GM23338 (cell line): ENCODE measurements around the gene GOLGA2. TPM values are rescaled to one million over a fixed set of nuclear protein-coding genes. Genes with fewer than 3 reads are reported as not detected.

Experiments
- ATAC-seq: fragments of 200-7000 bp; cut with Tn5 transposase; 3 replicates; pipeline ENCODE4 v1.9.1; 2020
- DNase-seq: peaks from one replicate; pipeline ENCODE4 v3.0.0-alpha.2; 2015; ENCODE audit warnings: low spot score
- H2AFZ ChIP-seq: fragments of 200-600 bp; sonication (generic); 2 replicates; pipeline ENCODE4 v1.8.0; 2016; ENCODE audit warnings: antibody characterized with exemption, mild to moderate bottlenecking, moderate library complexity
- H3F3A ChIP-seq: fragments of 200-600 bp; sonication (generic); replicated peaks from 2 replicates; pipeline ENCODE4 v1.8.0; 2017; ENCODE audit warnings: antibody characterized with exemption, mixed run types, low read depth
- H3K27ac ChIP-seq: fragments of 200-600 bp; sonication (generic); 2 replicates; pipeline ENCODE4 v1.6.1; 2016; ENCODE audit warnings: low read depth
- H3K27me3 ChIP-seq: fragments of 200-600 bp; sonication (generic); 2 replicates; pipeline ENCODE4 v1.8.0; 2016; ENCODE audit warnings: mild to moderate bottlenecking, mixed run types, moderate library complexity; ENCODE audit not compliant: insufficient read depth
- H3K36me3 ChIP-seq: fragments of 200-600 bp; sonication (generic); 2 replicates; pipeline ENCODE4 v1.8.0; 2016; ENCODE audit warnings: mild to moderate bottlenecking; ENCODE audit not compliant: insufficient read depth
- H3K4me1 ChIP-seq: fragments of 200-600 bp; sonication (generic); 2 replicates; pipeline ENCODE4 v1.8.0; 2016; ENCODE audit warnings: mild to moderate bottlenecking, moderate library complexity; ENCODE audit not compliant: insufficient read depth
- H3K4me2 ChIP-seq: fragments of 200-600 bp; sonication (generic); 2 replicates; pipeline ENCODE4 v1.7.1; 2017; ENCODE audit warnings: mixed run types
- H3K4me3 ChIP-seq: fragments of 200-600 bp; sonication (generic); 2 replicates; pipeline ENCODE4 v1.6.1; 2016; ENCODE audit warnings: mixed run types
- H3K79me2 ChIP-seq: fragments of 200-600 bp; sonication (generic); replicated peaks from 2 replicates; pipeline ENCODE4 v1.8.0; 2017; ENCODE audit warnings: mild to moderate bottlenecking; ENCODE audit not compliant: insufficient read depth
- H3K9me2 ChIP-seq: fragments of 200-600 bp; sonication (generic); 2 replicates; pipeline ENCODE4 v1.8.0; 2017; ENCODE audit not compliant: insufficient read depth
- H4K20me1 ChIP-seq: fragments of 200-600 bp; sonication (generic); replicated peaks from 2 replicates; pipeline ENCODE4 v1.8.0; 2017; ENCODE audit warnings: mild to moderate bottlenecking; ENCODE audit not compliant: insufficient read depth
- H3K27ac Mint-ChIP-seq: 2 replicates; pipeline ENCODE4 v1.8.0; 2020; ENCODE audit warnings: inconsistent platforms, mild to moderate bottlenecking, moderate library complexity, mixed read lengths
- H3K27me3 Mint-ChIP-seq: 3 replicates; pipeline ENCODE4 v1.8.0; 2022; ENCODE audit warnings: low read depth, mild to moderate bottlenecking, moderate library complexity, mixed read lengths, inconsistent platforms; ENCODE audit not compliant: insufficient read depth, poor library complexity
- H3K36me3 Mint-ChIP-seq: 3 replicates; pipeline ENCODE4 v1.8.0; 2021; ENCODE audit warnings: low read depth, mild to moderate bottlenecking, inconsistent platforms, moderate library complexity, mixed read lengths
- H3K4me1 Mint-ChIP-seq: 3 replicates; pipeline ENCODE4 v1.8.0; 2020; ENCODE audit warnings: mild to moderate bottlenecking, inconsistent platforms, mixed read lengths
- H3K4me3 Mint-ChIP-seq: 3 replicates; pipeline ENCODE4 v1.8.0; 2021; ENCODE audit warnings: moderate library complexity, mild to moderate bottlenecking, inconsistent platforms, mixed read lengths
- H3K9me3 Mint-ChIP-seq: 3 replicates; pipeline ENCODE4 v1.8.0; 2020; ENCODE audit warnings: moderate library complexity, mild to moderate bottlenecking, inconsistent platforms, mixed read lengths
- CREB1 ChIP-seq: fragments of 250-450 bp; sonication (Bioruptor Pico); IDR thresholded peaks from 2 replicates; pipeline ENCODE4 v1.5.0; 2020; ENCODE audit warnings: low read depth, mild to moderate bottlenecking, moderate library complexity
- EZH2 ChIP-seq: fragments of 200-600 bp; sonication (generic); IDR thresholded peaks from one replicate; pipeline ENCODE4 v1.8.0; 2017; ENCODE audit warnings: antibody characterized with exemption, mild to moderate bottlenecking, low read depth; ENCODE audit not compliant: unreplicated experiment
- EZH2phosphoT487 ChIP-seq: fragments of 200-600 bp; sonication (generic); IDR thresholded peaks from one replicate; pipeline ENCODE4 v1.8.1; 2018; ENCODE audit warnings: antibody characterized with exemption; ENCODE audit not compliant: unreplicated experiment
- JUNB ChIP-seq: IDR thresholded peaks from one replicate; pipeline ENCODE4 v1.6.1; 2016; ENCODE audit warnings: antibody characterized with exemption; ENCODE audit not compliant: unreplicated experiment
- NANOG ChIP-seq: IDR thresholded peaks from 2 replicates; pipeline ENCODE4 v1.6.1; 2016; ENCODE audit warnings: antibody characterized with exemption, borderline replicate concordance
- POLR2AphosphoS5 ChIP-seq: IDR thresholded peaks from 2 replicates; pipeline ENCODE4 v1.6.1; 2016; ENCODE audit warnings: antibody characterized with exemption, low read depth
- STAT1 ChIP-seq: IDR thresholded peaks from one replicate; pipeline ENCODE4 v1.6.1; 2016; ENCODE audit warnings: antibody characterized with exemption; ENCODE audit not compliant: unreplicated experiment
- ZNF114 ChIP-seq: fragments of 250-450 bp; sonication (Bioruptor Pico); IDR thresholded peaks from 2 replicates; pipeline ENCODE4 v1.5.0; 2020; ENCODE audit warnings: mild to moderate bottlenecking, moderate library complexity
- ZNF331 ChIP-seq: fragments of 250-450 bp; sonication (Bioruptor Pico); IDR thresholded peaks from 2 replicates; pipeline ENCODE4 v1.5.0; 2020; ENCODE audit warnings: low read depth, mild to moderate bottlenecking, moderate library complexity
- polyA plus RNA-seq: library from polyadenylated mRNA; unstranded; fragments of >200 nt; fragmentation: Nextera tagmentation; extraction: Ambion mirVana; gene quantifications from 2 replicates; pipeline ENCODE4 v1.2.1, GENCODE V29; 2016
- total RNA-seq: library from RNA; depleted of rRNA; stranded (reverse); fragments of >200 nt; shearing (Covaris generic); gene quantifications from 2 replicates; pipeline ENCODE4 v1.2.3, GENCODE V29; 2014
- TF ChIP-seq, protein P1 (sequence below): fragments of 250-450 bp; sonication (Bioruptor Pico); IDR thresholded peaks from 2 replicates; pipeline ENCODE4 v1.5.0; 2020; ENCODE audit warnings: mild to moderate bottlenecking, moderate library complexity
- TF ChIP-seq, protein P2 (sequence below), 2 experiments: fragments of 200-600 bp in 1 of 2; sonication (generic) in 1 of 2; conservative IDR thresholded peaks; 2 replicates each; pipeline versions ENCODE4 v1.5.1 to v1.6.1; 2016 to 2017; ENCODE audit warnings: antibody characterized with exemption in 2 of 2, low read depth in 2 of 2, mild to moderate bottlenecking in 2 of 2, moderate library complexity in 1 of 2
- TF ChIP-seq, protein P3 (sequence below): IDR thresholded peaks from one replicate; pipeline ENCODE4 v1.6.1; 2018; ENCODE audit warnings: antibody characterized with exemption; ENCODE audit not compliant: unreplicated experiment
- TF ChIP-seq, protein P4 (sequence below): IDR thresholded peaks from 2 replicates; pipeline ENCODE4 v1.6.1; 2016; ENCODE audit warnings: antibody characterized with exemption

Gene GOLGA2
- total and polyA plus RNA-seq, 2 experiments from 2014 or later, result 32.6 to 48.4 TPM

DNA sequence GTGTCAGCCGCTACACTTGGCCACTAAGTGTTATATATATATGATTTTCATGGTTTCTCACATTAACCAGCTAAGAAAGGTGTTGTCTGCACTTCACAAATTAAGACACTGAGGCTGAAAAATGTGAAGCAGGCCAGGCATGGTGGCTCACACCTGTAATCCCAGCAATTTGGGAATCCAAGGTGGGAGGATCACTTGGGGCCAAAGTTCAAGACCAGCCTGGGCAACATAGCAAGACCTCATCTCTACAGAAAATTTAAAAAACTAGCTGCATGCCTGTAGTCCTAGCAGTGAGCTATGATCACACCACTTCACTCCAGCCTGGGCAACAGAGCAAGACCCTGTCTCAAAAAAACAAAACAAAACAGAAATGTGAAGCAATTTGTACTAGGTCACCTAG is 48.6 kb upstream of the GOLGA2 start (continued):
- TF ChIP-seq, protein P1, sequence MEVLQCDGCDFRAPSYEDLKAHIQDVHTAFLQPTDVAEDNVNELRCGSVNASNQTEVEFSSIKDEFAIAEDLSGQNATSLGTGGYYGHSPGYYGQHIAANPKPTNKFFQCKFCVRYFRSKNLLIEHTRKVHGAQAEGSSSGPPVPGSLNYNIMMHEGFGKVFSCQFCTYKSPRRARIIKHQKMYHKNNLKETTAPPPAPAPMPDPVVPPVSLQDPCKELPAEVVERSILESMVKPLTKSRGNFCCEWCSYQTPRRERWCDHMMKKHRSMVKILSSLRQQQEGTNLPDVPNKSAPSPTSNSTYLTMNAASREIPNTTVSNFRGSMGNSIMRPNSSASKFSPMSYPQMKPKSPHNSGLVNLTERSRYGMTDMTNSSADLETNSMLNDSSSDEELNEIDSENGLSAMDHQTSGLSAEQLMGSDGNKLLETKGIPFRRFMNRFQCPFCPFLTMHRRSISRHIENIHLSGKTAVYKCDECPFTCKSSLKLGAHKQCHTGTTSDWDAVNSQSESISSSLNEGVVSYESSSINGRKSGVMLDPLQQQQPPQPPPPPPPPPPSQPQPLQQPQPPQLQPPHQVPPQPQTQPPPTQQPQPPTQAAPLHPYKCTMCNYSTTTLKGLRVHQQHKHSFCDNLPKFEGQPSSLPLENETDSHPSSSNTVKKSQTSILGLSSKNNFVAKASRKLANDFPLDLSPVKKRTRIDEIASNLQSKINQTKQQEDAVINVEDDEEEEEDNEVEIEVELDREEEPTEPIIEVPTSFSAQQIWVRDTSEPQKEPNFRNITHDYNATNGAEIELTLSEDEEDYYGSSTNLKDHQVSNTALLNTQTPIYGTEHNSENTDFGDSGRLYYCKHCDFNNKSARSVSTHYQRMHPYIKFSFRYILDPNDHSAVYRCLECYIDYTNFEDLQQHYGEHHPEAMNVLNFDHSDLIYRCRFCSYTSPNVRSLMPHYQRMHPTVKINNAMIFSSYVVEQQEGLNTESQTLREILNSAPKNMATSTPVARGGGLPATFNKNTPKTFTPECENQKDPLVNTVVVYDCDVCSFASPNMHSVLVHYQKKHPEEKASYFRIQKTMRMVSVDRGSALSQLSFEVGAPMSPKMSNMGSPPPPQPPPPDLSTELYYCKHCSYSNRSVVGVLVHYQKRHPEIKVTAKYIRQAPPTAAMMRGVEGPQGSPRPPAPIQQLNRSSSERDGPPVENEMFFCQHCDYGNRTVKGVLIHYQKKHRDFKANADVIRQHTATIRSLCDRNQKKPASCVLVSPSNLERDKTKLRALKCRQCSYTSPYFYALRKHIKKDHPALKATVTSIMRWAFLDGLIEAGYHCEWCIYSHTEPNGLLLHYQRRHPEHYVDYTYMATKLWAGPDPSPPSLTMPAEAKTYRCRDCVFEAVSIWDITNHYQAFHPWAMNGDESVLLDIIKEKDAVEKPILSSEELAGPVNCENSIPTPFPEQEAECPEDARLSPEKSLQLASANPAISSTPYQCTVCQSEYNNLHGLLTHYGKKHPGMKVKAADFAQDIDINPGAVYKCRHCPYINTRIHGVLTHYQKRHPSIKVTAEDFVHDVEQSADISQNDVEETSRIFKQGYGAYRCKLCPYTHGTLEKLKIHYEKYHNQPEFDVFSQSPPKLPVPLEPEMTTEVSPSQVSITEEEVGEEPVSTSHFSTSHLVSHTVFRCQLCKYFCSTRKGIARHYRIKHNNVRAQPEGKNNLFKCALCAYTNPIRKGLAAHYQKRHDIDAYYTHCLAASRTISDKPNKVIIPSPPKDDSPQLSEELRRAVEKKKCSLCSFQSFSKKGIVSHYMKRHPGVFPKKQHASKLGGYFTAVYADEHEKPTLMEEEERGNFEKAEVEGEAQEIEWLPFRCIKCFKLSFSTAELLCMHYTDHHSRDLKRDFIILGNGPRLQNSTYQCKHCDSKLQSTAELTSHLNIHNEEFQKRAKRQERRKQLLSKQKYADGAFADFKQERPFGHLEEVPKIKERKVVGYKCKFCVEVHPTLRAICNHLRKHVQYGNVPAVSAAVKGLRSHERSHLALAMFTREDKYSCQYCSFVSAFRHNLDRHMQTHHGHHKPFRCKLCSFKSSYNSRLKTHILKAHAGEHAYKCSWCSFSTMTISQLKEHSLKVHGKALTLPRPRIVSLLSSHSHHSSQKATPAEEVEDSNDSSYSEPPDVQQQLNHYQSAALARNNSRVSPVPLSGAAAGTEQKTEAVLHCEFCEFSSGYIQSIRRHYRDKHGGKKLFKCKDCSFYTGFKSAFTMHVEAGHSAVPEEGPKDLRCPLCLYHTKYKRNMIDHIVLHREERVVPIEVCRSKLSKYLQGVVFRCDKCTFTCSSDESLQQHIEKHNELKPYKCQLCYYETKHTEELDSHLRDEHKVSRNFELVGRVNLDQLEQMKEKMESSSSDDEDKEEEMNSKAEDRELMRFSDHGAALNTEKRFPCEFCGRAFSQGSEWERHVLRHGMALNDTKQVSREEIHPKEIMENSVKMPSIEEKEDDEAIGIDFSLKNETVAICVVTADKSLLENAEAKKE (CRISPR knock-in tag), result no peak
- TF ChIP-seq EZH2, result no peak
- TF ChIP-seq POLR2AphosphoS5, result no peak
- TF ChIP-seq EZH2phosphoT487, result no peak
- no peak for TF ChIP-seq CREB1 (CRISPR knock-in tag)
- TF ChIP-seq, protein P2, sequence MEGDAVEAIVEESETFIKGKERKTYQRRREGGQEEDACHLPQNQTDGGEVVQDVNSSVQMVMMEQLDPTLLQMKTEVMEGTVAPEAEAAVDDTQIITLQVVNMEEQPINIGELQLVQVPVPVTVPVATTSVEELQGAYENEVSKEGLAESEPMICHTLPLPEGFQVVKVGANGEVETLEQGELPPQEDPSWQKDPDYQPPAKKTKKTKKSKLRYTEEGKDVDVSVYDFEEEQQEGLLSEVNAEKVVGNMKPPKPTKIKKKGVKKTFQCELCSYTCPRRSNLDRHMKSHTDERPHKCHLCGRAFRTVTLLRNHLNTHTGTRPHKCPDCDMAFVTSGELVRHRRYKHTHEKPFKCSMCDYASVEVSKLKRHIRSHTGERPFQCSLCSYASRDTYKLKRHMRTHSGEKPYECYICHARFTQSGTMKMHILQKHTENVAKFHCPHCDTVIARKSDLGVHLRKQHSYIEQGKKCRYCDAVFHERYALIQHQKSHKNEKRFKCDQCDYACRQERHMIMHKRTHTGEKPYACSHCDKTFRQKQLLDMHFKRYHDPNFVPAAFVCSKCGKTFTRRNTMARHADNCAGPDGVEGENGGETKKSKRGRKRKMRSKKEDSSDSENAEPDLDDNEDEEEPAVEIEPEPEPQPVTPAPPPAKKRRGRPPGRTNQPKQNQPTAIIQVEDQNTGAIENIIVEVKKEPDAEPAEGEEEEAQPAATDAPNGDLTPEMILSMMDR (conservative IDR thresholded peaks at IDR 0.05; ENCODE audit: low read depth in 2 of 2), result no peak
- TF ChIP-seq NANOG, result no peak

DNA sequence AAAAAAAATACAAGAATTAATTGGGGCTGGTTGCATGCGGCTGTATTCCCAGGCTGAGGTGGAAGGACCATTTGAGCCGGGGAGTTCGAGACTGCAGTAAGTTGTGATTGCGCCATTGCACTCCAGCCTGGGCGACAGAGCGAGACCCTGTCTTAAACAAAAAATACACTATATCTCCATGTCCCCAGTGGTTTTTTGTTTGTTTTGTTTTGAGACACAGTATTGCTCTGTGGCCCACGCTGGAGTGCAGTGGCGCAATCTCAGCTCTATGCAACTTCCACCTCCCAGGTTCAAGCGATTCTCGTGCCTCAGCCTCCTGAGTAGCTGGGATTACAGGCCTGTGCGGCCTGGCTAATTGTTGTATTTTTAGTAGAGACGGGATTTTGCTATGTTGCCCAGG is 48.0 kb upstream of the GOLGA2 start:
- Histone ChIP-seq H3K4me2 (peak overlapping the region; percentile 84), H3K9me2 (no peaks in the 10 kb centered on the region), H4K20me1 (no peaks in the 10 kb centered on the region; the same call in none of the 2 replicates), H3F3A (peaks cover 5% of the 10 kb centered on the region; the same call in 1 of the 2 replicates), H3K4me1 (peaks cover 7% of the 10 kb centered on the region), H2AFZ (no peak overlapping the region), H3K4me3 (peak overlapping the region; percentile 99), H3K79me2 (peaks cover 18% of the 10 kb centered on the region), H3K27me3 (no peaks in the 10 kb centered on the region), H3K27ac (no peak overlapping the region), H3K36me3 (peaks cover 6% of the 10 kb centered on the region; the same call in 1 of the 2 replicates)
- Mint-ChIP-seq H3K27ac (no peak overlapping the region), H3K9me3 (no peaks in the 10 kb centered on the region), H3K4me3 (peak overlapping the region; percentile 94), H3K4me1 (no peaks in the 10 kb centered on the region; the same call in 2 of the 3 replicates), H3K36me3 (peaks cover 20% of the 10 kb centered on the region), H3K27me3 (peaks cover 19% of the 10 kb centered on the region)
- ATAC-seq (no peak), DNase-seq (no peak)
- no peak for TF ChIP-seq JUNB
- TF ChIP-seq, protein P3, sequence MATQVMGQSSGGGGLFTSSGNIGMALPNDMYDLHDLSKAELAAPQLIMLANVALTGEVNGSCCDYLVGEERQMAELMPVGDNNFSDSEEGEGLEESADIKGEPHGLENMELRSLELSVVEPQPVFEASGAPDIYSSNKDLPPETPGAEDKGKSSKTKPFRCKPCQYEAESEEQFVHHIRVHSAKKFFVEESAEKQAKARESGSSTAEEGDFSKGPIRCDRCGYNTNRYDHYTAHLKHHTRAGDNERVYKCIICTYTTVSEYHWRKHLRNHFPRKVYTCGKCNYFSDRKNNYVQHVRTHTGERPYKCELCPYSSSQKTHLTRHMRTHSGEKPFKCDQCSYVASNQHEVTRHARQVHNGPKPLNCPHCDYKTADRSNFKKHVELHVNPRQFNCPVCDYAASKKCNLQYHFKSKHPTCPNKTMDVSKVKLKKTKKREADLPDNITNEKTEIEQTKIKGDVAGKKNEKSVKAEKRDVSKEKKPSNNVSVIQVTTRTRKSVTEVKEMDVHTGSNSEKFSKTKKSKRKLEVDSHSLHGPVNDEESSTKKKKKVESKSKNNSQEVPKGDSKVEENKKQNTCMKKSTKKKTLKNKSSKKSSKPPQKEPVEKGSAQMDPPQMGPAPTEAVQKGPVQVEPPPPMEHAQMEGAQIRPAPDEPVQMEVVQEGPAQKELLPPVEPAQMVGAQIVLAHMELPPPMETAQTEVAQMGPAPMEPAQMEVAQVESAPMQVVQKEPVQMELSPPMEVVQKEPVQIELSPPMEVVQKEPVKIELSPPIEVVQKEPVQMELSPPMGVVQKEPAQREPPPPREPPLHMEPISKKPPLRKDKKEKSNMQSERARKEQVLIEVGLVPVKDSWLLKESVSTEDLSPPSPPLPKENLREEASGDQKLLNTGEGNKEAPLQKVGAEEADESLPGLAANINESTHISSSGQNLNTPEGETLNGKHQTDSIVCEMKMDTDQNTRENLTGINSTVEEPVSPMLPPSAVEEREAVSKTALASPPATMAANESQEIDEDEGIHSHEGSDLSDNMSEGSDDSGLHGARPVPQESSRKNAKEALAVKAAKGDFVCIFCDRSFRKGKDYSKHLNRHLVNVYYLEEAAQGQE, result no peak
- TF ChIP-seq EZH2phosphoT487, result no peak
- TF ChIP-seq STAT1, result no peak
- TF ChIP-seq, protein P4, sequence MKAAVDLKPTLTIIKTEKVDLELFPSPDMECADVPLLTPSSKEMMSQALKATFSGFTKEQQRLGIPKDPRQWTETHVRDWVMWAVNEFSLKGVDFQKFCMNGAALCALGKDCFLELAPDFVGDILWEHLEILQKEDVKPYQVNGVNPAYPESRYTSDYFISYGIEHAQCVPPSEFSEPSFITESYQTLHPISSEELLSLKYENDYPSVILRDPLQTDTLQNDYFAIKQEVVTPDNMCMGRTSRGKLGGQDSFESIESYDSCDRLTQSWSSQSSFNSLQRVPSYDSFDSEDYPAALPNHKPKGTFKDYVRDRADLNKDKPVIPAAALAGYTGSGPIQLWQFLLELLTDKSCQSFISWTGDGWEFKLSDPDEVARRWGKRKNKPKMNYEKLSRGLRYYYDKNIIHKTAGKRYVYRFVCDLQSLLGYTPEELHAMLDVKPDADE, result no peak
- TF ChIP-seq EZH2, result no peak
- TF ChIP-seq NANOG, result no peak
- no peak for TF ChIP-seq ZNF114 (CRISPR knock-in tag)
- no peak for TF ChIP-seq ZNF331 (CRISPR knock-in tag)
